Type B pancreatic cell (in vitro differentiated cells): Measurements from ENCODE around the gene ZYG11A. TPM values are rescaled to one million over a fixed set of nuclear protein-coding genes. Genes with fewer than 3 reads are reported as not detected.

Experiments
- DNase-seq: peaks from one replicate; pipeline ENCODE4 v3.0.0; 2021; ENCODE audit warnings: mixed read lengths; ENCODE audit not compliant: unreplicated experiment; ENCODE audit errors: extremely low spot score
- H3K27ac Mint-ChIP-seq: 2 replicates; pipeline ENCODE4 v1.8.0; 2021; ENCODE audit warnings: mild to moderate bottlenecking, mixed read lengths
- H3K27me3 Mint-ChIP-seq: 2 replicates; pipeline ENCODE4 v1.8.0; 2021; ENCODE audit warnings: mixed read lengths
- H3K36me3 Mint-ChIP-seq: 2 replicates; pipeline ENCODE4 v1.8.0; 2021; ENCODE audit warnings: mixed read lengths
- H3K4me1 Mint-ChIP-seq: one replicate; pipeline ENCODE4 v1.8.0; 2021; ENCODE audit warnings: mixed read lengths; ENCODE audit not compliant: unreplicated experiment
- H3K4me3 Mint-ChIP-seq: 2 replicates; pipeline ENCODE4 v1.8.0; 2021; ENCODE audit warnings: mild to moderate bottlenecking, mixed read lengths
- H3K9me3 Mint-ChIP-seq: 2 replicates; pipeline ENCODE4 v1.8.0; 2021; ENCODE audit warnings: mixed read lengths
- total RNA-seq: library from RNA; stranded (reverse); gene quantifications from 2 replicates; pipeline ENCODE4 v1.2.1, GENCODE V29; 2021; ENCODE audit warnings: low replicate concordance
- TF ChIP-seq, protein P1 (sequence below): fragments of 200-600 bp; sonication (generic); conservative IDR thresholded peaks from 2 replicates; pipeline ENCODE4 v1.5.0; 2021; ENCODE audit warnings: antibody characterized with exemption, mild to moderate bottlenecking

The ZYG11A gene
- total RNA-seq, 1 donor from 2014 or later = 0.31 TPM

DNA sequence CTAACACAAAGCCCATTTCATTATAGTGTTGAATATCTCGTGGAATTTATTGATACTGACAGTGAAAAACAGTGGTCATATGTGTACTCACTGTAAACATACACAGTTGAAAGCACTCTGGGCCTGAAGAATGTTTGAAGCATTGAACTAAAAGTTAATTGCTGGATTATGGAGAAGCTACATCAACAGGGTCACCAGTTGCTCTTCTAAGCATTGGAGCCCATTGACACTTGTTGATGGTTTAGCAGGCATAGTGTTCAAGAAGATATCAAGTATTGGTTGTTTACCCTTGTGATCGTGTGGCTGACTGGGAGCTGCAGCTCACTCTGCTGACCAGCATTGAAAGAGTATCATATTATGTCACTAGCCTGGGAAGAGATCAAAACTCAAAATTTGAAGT lies 10.3 kb downstream of the ZYG11A start:
- no peak for DNase-seq
- no peak overlapping the region for H3K27ac Mint-ChIP-seq
- no peaks in the 10 kb centered on the region for H3K4me1 Mint-ChIP-seq
- H3K9me3 Mint-ChIP-seq = no peaks in the 10 kb centered on the region
- no peaks in the 10 kb centered on the region for H3K36me3 Mint-ChIP-seq
- TF ChIP-seq, protein P1, sequence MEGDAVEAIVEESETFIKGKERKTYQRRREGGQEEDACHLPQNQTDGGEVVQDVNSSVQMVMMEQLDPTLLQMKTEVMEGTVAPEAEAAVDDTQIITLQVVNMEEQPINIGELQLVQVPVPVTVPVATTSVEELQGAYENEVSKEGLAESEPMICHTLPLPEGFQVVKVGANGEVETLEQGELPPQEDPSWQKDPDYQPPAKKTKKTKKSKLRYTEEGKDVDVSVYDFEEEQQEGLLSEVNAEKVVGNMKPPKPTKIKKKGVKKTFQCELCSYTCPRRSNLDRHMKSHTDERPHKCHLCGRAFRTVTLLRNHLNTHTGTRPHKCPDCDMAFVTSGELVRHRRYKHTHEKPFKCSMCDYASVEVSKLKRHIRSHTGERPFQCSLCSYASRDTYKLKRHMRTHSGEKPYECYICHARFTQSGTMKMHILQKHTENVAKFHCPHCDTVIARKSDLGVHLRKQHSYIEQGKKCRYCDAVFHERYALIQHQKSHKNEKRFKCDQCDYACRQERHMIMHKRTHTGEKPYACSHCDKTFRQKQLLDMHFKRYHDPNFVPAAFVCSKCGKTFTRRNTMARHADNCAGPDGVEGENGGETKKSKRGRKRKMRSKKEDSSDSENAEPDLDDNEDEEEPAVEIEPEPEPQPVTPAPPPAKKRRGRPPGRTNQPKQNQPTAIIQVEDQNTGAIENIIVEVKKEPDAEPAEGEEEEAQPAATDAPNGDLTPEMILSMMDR = no peak
- no peak overlapping the region for H3K4me3 Mint-ChIP-seq
- no peaks in the 10 kb centered on the region for H3K27me3 Mint-ChIP-seq

DNA sequence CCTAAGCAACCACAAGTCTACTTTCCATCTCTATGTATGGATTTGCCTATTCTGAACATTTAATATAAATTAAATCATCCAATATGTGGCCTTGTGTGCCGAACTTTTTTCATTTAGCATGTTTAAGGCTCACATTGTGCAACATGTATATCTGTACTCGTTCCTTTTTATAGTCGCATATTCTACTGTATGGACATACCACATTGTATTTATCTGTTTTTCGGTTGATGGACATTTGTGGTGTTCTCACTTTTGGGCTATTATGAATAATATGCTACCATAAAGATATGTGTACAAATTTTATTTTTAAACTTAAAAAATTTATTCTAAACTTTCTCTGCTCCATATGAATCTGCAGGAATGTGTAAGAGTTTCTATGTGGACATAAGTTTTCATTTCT lies 13.0 kb downstream of the ZYG11A start:
- H3K9me3 Mint-ChIP-seq = no peaks in the 10 kb centered on the region
- H3K36me3 Mint-ChIP-seq = no peaks in the 10 kb centered on the region
- no peaks in the 10 kb centered on the region for H3K4me1 Mint-ChIP-seq
- H3K27me3 Mint-ChIP-seq = no peaks in the 10 kb centered on the region
- no peak overlapping the region for H3K27ac Mint-ChIP-seq
- no peak for DNase-seq
- no peak overlapping the region for H3K4me3 Mint-ChIP-seq
- TF ChIP-seq, protein P1 = no peak

DNA sequence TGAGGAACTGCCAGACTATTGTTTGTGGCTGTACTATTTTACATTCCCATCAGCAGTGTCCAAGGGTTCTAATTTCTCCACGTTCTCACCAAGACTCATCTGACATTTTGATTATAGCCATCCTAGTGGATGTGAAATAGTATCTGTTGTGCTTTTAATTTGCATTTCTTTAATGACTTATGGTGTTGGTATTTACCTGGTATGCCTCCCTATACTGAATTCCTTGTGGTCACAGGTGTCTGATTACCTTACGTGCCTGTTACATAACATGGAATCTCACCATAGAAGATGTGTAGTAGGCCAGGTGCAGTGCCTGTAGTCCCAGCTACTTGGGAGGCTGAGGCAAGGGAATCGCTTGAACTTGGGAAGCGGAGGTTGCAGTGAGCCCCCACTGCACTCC lies 13.5 kb downstream of the ZYG11A start:
- no peaks in the 10 kb centered on the region for H3K9me3 Mint-ChIP-seq
- DNase-seq = no peak

DNA sequence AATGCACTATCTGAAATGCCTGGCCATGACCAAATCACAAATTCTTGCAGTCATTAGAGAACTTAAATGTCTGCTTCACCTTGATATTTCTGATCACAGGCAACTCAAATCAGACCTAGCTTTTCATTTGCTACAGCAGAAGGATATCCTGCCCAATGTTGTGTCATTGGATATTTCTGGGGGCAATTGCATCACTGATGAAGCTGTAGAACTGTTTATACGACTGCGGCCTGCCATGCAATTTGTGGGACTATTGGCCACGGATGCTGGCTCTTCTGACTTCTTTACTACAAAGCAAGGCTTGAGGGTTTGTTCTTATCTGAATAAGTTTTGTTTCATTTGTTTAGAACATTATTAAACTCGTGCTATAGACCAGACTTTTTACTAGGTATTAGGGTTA lies 14.9 kb downstream of the ZYG11A start:
- TF ChIP-seq, protein P1 = no peak
- no peaks in the 10 kb centered on the region for H3K36me3 Mint-ChIP-seq
- no peaks in the 10 kb centered on the region for H3K9me3 Mint-ChIP-seq
- no peak for DNase-seq
- H3K4me1 Mint-ChIP-seq = no peaks in the 10 kb centered on the region
- H3K27ac Mint-ChIP-seq = no peak overlapping the region
- H3K27me3 Mint-ChIP-seq = no peaks in the 10 kb centered on the region
- no peak overlapping the region for H3K4me3 Mint-ChIP-seq

More for the DNA sequence above, 13.5 kb downstream of the ZYG11A start:
- no peaks in the 10 kb centered on the region for H3K4me1 Mint-ChIP-seq
- no peaks in the 10 kb centered on the region for H3K36me3 Mint-ChIP-seq
- H3K27me3 Mint-ChIP-seq = no peaks in the 10 kb centered on the region
- no peak overlapping the region for H3K4me3 Mint-ChIP-seq
- H3K27ac Mint-ChIP-seq = no peak overlapping the region
- TF ChIP-seq, protein P1 = no peak

DNA sequence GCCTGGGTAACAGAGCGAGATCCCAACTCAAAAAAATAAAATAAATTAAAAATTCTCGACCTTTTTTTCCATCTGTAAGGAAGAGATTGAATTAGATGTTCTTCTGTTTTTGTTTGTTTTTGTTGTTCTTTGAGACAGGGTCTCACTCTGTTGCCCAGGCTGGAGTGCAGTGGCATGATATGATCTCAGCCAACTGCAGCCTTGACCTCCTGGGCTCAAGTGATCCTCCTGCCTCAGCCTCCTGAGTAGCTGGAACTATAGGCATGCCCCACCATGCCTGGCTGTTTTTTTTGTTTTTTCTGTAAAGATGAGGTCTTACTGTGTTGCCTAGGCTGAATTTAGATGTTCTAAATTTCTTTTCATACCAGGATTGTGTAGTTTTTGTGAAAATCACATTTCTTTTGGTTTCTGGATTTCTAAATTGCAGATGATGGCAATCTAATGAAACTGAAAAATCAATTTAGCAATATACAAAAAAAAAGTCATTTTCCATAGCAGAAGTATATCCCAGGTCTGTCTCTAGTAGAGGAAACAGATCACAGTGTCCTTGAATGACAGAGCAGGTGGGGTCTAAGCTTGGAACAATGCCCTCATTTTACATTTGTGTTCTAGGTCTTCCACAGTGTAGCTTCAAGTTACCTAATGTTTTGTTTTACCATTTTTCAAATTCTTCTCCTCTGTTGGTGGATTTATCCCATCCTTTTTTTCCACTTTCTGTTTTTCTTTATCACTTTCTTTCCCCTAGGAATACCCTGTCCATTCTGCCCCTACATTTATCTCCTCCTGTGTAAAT lies 20.3 kb downstream of the ZYG11A start:
- H3K27ac Mint-ChIP-seq = no peak overlapping the region

More for the DNA sequence above, 20.3 kb downstream of the ZYG11A start:
- Mint-ChIP-seq H3K9me3 (no peaks in the 10 kb centered on the region), H3K36me3 (no peaks in the 10 kb centered on the region), H3K4me1 (peaks cover 5% of the 10 kb centered on the region), H3K27me3 (no peaks in the 10 kb centered on the region), H3K4me3 (no peak overlapping the region)
- TF ChIP-seq, protein P1 = no peak
- no peak for DNase-seq
